Stomach (tissue), 9 donors: Measurements from ENCODE around the gene MPZL2. TPM values are rescaled to one million over a fixed set of nuclear protein-coding genes. Genes with fewer than 3 reads are reported as not detected.
"Not testable (repeated sequence)": the region's sequence is repeated elsewhere in the genome, so short reads cannot be mapped to it uniquely, and the experiment has no call there.

ENCODE experiments used
- DNase-seq, 2 donors: peaks; one replicate each; pipeline versions ENCODE4 v3.0.0 to v3.0.0-alpha.2; 2013 to 2019
- H3K27ac ChIP-seq, 5 donors: fragments of 200-600 bp in 4 of 5; sonication (generic) in 4 of 5; one replicate each; pipeline ENCODE4 v1.5.1; 2013 to 2019; ENCODE audit warnings: mild to moderate bottlenecking in 1 of 5, moderate library complexity in 1 of 5
- H3K27me3 ChIP-seq, 3 donors: fragments of 200-600 bp; sonication (generic); one replicate each; pipeline ENCODE4 v1.5.1; 2017 to 2019; ENCODE audit warnings: mixed run types in 1 of 3
- H3K36me3 ChIP-seq, 4 donors: fragments of 200-600 bp; sonication (generic); 1 replicate in 3 of 4; 2 replicates in 1 of 4; pipeline ENCODE4 v1.5.1; 2016 to 2019
- H3K4me1 ChIP-seq, 4 donors: fragments of 200-600 bp; sonication (generic); one replicate each; pipeline ENCODE4 v1.5.1; 2016 to 2019
- H3K4me3 ChIP-seq, 4 donors: fragments of 200-600 bp; sonication (generic) in 3 of 4; one replicate each; pipeline ENCODE4 v1.5.1; 2016 to 2019; ENCODE audit warnings: mild to moderate bottlenecking in 1 of 4
- H3K9me3 ChIP-seq, 4 donors: fragments of 200-600 bp; sonication (generic); one replicate each; pipeline ENCODE4 v1.5.1; 2016 to 2019
- CTCF ChIP-seq, 7 experiments: fragments of 450-650 bp in 4 of 7; fragments of 200-600 bp in 3 of 7; sonication (generic) in 3 of 7; IDR thresholded peaks; one replicate each; pipeline ENCODE4 v1.5.1; 2016 to 2019; ENCODE audit warnings: antibody characterized with exemption in 7 of 7, control low read depth in 2 of 7, mild to moderate bottlenecking in 1 of 7
- EP300 ChIP-seq: sonication (generic); formaldehyde crosslinking; IDR thresholded peaks from one replicate; pipeline ENCODE4 v1.6.1; 2017; ENCODE audit warnings: antibody characterized with exemption
- POLR2A ChIP-seq, 4 donors: fragments of 450-650 bp; IDR thresholded peaks; one replicate each; pipeline ENCODE4 v1.6.1; 2016; ENCODE audit warnings: antibody characterized with exemption in 4 of 4, control low read depth in 2 of 4, mild to moderate bottlenecking in 1 of 4, moderate library complexity in 1 of 4
- POLR2AphosphoS5 ChIP-seq, 3 donors: sonication (generic); formaldehyde crosslinking; IDR thresholded peaks; one replicate each; pipeline ENCODE4 v1.6.1; 2016; ENCODE audit warnings: antibody characterized with exemption in 3 of 3
- WGBS, 5 donors: extraction: QIAGEN DNeasy Blood & Tissue Kit in 3 of 5; methylation state at CpG; one replicate each; pipeline versions ENCODE4 v1.1.5 to v1.1.7; 2013 to 2018; 5-methylcytosine and 5-hydroxymethylcytosine counted together
- intact Hi-C: fragments of 100-400 bp; cut with DNase I; formaldehyde crosslinking; loops from one replicate; pipeline ENCODE4 v1.15.1; 2023; ENCODE audit warnings: low total_unique reads
- polyA plus RNA-seq, 3 donors: library from polyadenylated mRNA; stranded (reverse); fragments of 200-250 nt; gene quantifications; one replicate each; pipeline ENCODE4 v1.2.3, GENCODE V29; 2013
- total RNA-seq, 5 donors: library from RNA; depleted of rRNA; stranded (reverse); fragments of >200 nt; gene quantifications; one replicate each; pipeline versions ENCODE4 v1.1.0 to v1.2.3, GENCODE V29; 2014 to 2016
- donor health status: healthy with polysubstance abuse.
- donor health status: Bipolar disorder and iron deficiency.
- donor health status: healthy.

The MPZL2 gene
- total and polyA plus RNA-seq, 8 donors = 0.58 to 97.2 (median 48.4) TPM

- H3K9me3 ChIP-seq = no peaks in the 10 kb centered on the region
- H3K4me3 ChIP-seq = no peak overlapping the region
- peaks cover 18 to 43% (median 21%) of the 10 kb centered on the region in 4 donors for H3K4me1 ChIP-seq
- peak overlapping the region in 1 of 5 donors; percentile 55 for H3K27ac ChIP-seq
- H3K27me3 ChIP-seq = peaks cover 0 to 37% (median 0%) of the 10 kb centered on the region in 3 donors
- TF ChIP-seq CTCF (IDR thresholded peaks at IDR 0.05) (no peak), POLR2AphosphoS5 (IDR thresholded peaks at IDR 0.05) (no peak), EP300 (no peak), POLR2A (IDR thresholded peaks at IDR 0.05) (no peak)
- intact Hi-C loops = no loop called here
- H3K36me3 ChIP-seq = no peaks in the 10 kb centered on the region
- DNase-seq = no peak
- WGBS, 5 donors = 63 to 73% (median 71%) methylated on average over 4 of the region's 4 CpGs
Measured at GRCh38 chr11:118311518-118311917, 47.4 kb upstream of the MPZL2 start.

GRCh38 chr11:118310781-118311485 is 46.8 kb upstream of the MPZL2 start:
- peaks cover 0 to 38% (median 0%) of the 10 kb centered on the region in 3 donors for H3K27me3 ChIP-seq
- TF ChIP-seq POLR2AphosphoS5 (IDR thresholded peaks at IDR 0.05) (no peak), POLR2A (IDR thresholded peaks at IDR 0.05) (no peak), CTCF (IDR thresholded peaks at IDR 0.05) (no peak), EP300 (no peak)
- no peak overlapping the region for H3K4me3 ChIP-seq
- peak overlapping the region in 4 of 5 donors; percentile 27 to 65 (median 50) for H3K27ac ChIP-seq
- DNase-seq = peak in 1 of 2 donors; percentile 35
- intact Hi-C loops = no loop called here
- peaks cover 12 to 37% (median 15%) of the 10 kb centered on the region in 4 donors for H3K4me1 ChIP-seq
- no peaks in the 10 kb centered on the region for H3K36me3 ChIP-seq
- no peaks in the 10 kb centered on the region for H3K9me3 ChIP-seq
- 36 to 50% (median 48%) methylated on average over 3 of the region's 3 CpGs for WGBS, 5 donors

- 83 to 93% (median 89%) methylated on average over 3 of the region's 3 CpGs for WGBS, 5 donors
- TF ChIP-seq EP300 = no peak
- TF ChIP-seq POLR2A (IDR thresholded peaks at IDR 0.05) = no peak
- TF ChIP-seq POLR2AphosphoS5 (IDR thresholded peaks at IDR 0.05) = no peak
- no peak for TF ChIP-seq CTCF (IDR thresholded peaks at IDR 0.05)
- peaks cover 0 to 38% (median 0%) of the 10 kb centered on the region in 3 donors for H3K27me3 ChIP-seq
- no peak for DNase-seq
- H3K36me3 ChIP-seq = no peaks in the 10 kb centered on the region
- H3K4me3 ChIP-seq = no peak overlapping the region
- no peaks in the 10 kb centered on the region for H3K9me3 ChIP-seq
- H3K4me1 ChIP-seq = peaks cover 5 to 30% (median 9%) of the 10 kb centered on the region in 4 donors
- H3K27ac ChIP-seq = no peak overlapping the region
- intact Hi-C loops = no loop called here
Measured at GRCh38 chr11:118310271-118310670, 46.2 kb upstream of the MPZL2 start.

- 88 to 95% (median 89%) methylated on average over 5 of the region's 5 CpGs for WGBS, 5 donors
- H3K36me3 ChIP-seq, DNase-seq, H3K27ac ChIP-seq, intact Hi-C loops, H3K9me3 ChIP-seq, H3K4me3 ChIP-seq: not testable (repeated sequence)
- H3K27me3 ChIP-seq = peaks cover 0 to 34% (median 0%) of the 10 kb centered on the region in 3 donors
- peaks cover 0 to 18% (median under 1%) of the 10 kb centered on the region in 4 donors for H3K4me1 ChIP-seq
Measured at GRCh38 chr11:118308995-118309528, 45.0 kb upstream of the MPZL2 start.

GRCh38 chr11:118306556-118306955 is 42.5 kb upstream of the MPZL2 start:
- H3K36me3 ChIP-seq = no peaks in the 10 kb centered on the region
- TF ChIP-seq EP300 = no peak
- no peak for TF ChIP-seq CTCF (IDR thresholded peaks at IDR 0.05)
- no peak for TF ChIP-seq POLR2A (IDR thresholded peaks at IDR 0.05)
- no peak for TF ChIP-seq POLR2AphosphoS5 (IDR thresholded peaks at IDR 0.05)
- peaks cover 0 to 22% (median 0%) of the 10 kb centered on the region in 3 donors for H3K27me3 ChIP-seq
- 74 to 89% (median 77%) methylated on average over 2 of the region's 2 CpGs for WGBS, 5 donors
- peaks cover 0 to 10% (median 0%) of the 10 kb centered on the region in 4 donors for H3K4me1 ChIP-seq
- no peak overlapping the region for H3K27ac ChIP-seq
- no peak overlapping the region for H3K4me3 ChIP-seq
- no peaks in the 10 kb centered on the region for H3K9me3 ChIP-seq
- intact Hi-C loops = no loop called here
- no peak for DNase-seq
